GM21825 (cell line): ENCODE measurements around the gene ING4.

Experiments used
- ATAC-seq: cut with Tn5 transposase; IDR thresholded peaks from one replicate; pipeline ENCODE4 v1.9.1; 2021; ENCODE audit warnings: mild to moderate bottlenecking, moderate library complexity; ENCODE audit not compliant: unreplicated experiment

The ING4 gene

DNA sequence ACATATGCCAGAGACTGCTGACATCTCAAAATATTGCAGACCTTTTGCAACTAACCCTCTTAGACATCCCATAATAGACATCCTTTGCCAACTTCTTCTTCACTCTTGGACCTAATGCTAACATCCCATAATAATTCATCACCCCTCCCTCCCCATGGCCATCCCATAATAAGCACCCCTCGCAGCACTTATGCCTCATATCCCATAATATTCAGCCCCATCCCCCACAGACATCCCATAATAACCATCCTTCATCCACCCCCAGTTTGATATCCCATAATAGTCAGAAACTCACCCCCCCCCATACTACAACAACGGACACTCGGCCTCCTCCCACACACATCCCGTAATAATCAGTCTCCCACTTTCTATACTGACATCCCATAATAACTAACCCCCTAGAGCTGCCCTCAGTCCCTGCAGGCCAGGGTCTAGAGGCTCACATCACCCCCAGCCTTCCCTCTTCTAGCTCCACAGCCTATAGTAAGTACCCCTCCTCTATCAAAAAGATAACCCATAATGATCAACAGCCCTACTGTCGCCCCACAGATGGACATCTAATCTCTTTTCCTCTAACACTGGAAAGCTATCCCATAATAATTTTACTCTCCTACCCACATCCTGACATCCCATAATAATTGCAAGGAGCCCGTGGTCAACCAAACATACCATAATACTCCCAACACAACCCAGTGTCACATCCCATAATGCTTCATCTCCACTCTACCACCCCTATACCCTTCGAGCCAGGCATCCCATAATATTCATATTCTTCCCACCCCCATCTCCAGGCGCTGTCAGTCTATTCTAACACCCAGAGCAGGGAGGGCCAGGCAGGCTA, 54.9 kb downstream of the ING4 start:
- no peak for ATAC-seq

DNA sequence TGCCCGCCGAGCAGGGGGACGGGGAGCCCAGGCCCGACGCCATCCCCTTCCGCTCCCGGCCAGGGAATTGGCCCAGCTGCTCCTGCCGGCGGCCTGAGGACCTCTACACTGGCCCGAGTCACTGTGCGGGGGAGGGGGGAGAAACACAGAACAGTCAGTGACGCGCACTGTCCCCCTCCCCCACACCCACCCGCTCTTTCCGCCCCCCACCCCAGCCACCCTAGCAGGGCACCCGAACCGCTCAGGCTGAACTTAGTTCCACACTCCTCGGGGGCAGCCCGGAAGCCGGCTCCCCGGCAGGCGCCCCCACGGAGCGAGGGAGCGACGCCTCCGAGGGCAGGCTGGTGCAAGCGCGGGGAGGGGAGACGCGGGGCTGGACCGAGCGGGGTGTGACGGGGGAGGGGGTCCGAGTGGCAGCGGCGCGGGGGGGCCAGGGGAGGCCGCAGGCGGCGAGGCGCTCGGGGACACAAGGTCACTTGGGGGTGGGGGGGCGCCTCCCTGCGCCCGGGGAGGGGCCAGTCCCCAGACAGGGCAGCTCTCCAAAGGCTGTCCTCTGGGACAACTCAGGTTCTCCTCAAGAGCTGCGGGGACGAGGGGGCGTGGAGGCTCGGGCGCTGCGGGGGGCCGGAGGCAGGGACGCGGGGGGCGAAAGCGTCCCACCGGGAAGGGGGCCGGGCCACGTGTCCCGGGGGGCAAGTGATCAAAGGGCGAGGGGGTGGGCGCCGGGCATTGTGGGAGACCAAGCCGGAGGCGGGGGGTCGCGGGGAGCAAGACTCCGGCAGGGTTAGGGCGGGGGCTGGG, 56.4 kb downstream of the ING4 start:
- ATAC-seq = no peak

DNA sequence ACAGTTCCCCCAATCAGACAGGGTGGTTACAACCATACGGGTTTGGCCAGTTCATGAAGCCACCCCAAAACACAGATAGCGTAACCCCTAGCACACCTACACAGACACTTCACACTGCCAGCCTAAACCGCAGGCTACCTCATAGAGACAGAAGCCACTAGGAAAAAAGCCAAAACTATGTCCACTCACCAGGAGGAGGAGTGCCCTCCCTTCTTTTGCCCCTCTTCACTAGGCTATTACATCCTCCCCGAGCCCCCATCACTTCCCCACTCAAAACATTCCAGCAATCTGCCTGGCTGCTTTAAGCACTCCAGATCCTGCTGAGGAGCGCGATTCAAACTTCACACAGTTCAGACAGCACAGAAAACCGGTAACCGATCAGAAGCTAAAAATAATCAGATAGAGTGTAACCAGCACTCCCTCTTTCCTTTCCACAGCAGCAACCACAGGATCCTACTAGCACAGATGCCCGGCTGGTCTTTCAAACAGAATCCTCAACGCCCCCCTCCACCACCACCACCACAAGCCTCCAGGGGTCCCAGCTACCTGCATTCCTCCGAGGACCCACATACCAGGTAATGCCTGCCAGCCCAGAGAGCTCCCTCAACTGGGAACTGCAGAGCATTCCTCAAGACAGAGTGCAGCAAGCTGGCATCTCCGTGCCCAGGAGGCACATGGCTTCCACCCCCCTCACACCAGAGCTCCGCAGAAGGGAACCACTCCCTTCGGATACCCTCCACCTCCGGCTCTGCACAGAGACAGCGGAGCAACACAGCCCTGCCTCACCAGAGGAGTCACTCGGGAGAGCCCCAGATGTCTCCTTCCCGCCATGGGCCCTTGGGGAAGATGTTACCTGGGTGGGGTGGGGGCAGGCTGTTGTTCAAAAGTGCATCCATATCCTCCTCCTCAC, 57.2 kb downstream of the ING4 start:
- no peak for ATAC-seq

DNA sequence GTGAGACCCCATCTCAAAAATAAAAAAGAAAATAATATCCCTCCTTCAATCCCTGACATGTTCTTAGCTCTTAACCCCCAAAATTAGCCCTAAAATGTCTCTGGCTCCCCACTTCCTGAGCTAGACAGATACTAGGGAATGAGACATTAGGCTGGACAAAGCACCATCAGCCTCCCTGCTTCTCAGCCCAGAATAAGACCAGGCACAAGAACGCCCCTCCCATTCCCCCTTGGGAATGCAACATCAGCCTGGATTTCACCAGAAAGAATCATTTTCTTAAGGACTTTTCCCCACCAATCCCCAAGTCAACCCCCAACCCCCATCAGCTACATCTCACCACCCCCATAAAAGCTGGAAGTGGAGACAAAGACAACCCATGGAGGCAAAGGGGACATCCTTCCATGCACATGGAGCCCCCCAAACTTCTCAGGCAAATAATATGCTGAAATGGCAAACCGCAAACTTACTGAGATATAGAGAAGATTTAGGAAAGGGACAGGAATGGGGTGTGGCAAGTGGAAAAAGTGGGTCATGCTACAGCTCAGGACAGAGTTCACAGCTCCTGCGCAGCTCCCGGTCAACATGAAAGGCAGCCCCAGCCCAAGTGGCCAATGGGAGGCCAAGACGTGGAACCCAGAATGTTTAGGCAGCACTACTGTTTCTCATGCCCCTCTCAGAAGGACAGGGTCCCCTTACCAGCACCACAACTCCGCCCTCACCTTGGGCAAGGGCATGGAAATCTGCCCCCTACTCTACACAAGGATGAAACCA, 58.5 kb downstream of the ING4 start:
- ATAC-seq = no peak

DNA sequence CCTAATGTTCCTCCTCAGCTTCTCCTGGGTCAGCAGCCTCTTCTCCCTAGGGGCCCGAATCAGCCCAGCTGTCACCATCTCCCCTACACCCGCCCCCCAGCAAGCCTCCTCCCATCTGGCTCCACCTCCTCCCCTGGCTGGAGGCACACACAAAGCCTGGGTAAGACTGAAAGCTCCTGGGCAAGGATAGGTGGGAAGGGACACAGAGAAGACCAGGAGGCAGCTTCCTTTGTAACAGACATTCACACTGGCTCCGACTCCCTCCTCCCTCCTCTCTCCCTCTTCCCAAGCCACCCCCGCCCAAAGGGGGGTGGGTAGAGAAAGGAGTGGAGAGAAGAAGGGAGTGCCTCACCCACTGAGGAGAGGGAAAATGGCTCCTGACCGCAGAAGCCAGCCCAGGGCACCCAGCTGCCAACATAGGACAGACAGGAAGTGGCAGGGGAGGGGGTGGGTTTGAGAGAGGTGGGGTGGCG, 59.8 kb downstream of the ING4 start:
- ATAC-seq = no peak

DNA sequence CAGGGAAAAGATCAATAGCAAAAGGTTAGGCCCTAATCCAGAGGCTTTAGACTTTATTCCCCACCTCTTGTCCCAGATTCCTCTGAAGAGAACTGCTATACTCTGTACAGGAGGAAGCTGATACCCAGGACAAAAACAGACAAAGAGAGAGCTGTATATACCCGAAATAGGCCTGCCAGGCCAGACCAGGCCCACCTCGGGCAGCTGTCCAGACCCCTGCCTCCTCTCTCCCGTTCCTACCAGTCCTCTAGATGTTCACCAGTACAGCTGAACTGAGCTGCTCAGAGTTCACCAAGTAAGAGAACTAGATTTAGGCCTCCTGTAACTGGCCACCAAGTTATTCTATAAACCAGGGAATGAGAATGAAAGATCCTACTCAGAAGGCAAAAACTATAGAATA, 60.4 kb downstream of the ING4 start:
- ATAC-seq = no peak
